Cortex of kidney (tissue), 1 donor: ENCODE measurements around the gene NF2.
"Not testable (repeated sequence)": the region's sequence is repeated elsewhere in the genome, so short reads cannot be mapped to it uniquely, and the experiment has no call there.

Experiments
- DNase-seq: peaks from one replicate; lab custom pipeline; 2025; lab: John Stamatoyannopoulos, UW

NF2 gene

DNA sequence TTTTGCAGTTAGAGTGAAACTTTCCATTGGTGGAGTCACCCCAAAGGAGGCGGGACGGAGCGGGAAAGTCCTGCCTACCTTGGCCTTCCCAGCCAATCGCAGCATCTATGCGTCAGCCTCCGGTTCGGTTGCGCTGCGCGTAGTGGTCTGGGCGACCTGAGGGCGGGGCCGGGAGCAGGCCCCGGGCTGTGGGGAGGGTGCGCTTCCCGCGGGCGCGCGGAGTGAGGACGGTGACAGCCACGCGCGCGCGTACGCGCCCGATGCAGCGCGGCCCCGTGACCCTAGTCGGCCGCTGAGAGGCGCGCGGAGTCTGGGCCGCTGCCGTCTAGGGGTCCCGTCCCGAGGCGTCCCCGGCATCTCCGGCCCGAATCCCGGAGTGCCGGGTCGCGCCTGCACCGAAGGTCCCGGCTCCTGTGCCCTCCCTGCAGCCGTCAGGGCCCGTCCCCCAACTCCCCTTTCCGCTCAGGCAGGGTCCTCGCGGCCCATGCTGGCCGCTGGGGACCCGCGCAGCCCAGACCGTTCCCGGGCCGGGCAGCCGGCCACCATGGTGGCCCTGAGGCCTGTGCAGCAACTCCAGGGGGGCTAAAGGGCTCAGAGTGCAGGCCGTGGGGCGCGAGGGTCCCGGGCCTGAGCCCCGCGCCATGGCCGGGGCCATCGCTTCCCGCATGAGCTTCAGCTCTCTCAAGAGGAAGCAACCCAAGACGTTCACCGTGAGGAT lies at the start of gene NF2:
Gene NF2, plus strand, starts transcription at position 276 of the 718 bp plus-strand sequence. Its CDS starts 366 bp downstream, at position 642.
- DNase-seq: peak; percentile 83

DNA sequence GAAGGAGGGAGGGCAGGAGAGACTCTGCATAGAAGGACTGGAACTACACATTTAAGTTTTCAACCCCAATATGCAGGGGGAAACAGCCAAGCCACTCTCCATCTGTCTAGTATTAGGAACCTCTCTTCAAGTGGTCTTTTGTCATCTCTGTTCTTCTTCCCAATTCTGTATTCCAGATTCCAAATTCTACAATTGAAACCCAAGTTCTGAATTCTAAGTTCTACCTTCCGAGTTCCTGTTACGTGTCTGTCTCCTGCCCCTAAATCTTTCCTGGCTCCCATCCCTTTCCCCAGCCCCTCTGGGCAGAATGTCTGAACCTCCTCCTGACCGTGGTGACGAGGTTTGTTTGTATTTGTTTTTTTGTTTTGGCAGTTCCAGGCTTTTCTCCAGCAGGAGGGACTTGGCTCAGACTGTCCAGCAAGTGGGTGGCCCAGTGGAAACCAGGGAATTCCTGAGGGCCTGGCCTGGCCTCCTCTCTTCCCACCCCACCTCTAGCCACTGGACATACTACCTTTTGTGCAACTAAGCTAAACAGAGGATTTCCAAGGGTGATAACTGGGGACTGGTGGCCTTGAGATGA lies 48.3 kb upstream of the NF2 start:
- DNase-seq: no peak

DNA sequence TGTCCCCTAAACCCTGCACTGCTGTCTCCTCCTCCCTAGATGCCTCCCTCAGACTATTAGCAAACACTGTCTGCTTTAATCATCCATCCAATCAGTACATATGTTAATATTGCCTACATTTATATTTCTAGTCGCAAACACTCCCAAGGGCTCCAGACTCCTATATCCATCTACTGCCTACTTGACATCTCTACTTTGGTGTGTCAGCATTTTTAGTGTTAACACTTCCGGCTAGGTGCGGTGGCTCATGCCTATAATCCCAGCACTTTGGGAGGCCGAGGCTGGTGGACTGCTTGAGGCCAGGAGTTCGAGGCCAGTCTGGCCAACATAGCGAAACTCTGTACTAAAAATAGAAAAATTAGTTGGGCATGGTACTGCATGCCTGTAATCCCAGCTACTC lies 44.4 kb upstream of the NF2 start:
- no peak for DNase-seq

DNA sequence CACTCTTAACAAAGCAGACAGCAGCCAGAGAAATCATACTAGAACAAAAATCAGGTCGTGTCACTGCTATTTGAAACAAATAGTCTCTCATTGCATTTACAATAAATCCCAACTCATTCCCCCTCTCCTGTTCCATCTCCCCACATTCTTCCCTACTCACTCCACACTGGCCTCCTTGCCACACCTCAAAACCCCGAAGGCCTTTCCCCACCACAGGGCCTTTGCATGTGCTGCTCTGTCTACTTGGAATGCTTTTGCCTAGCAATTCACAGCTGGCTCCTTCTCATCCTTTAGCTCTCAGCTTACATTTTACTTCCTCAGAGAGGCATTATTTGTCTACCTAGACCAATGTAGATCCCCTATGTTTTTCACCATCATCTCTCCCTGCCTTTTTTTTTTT lies 43.6 kb upstream of the NF2 start:
- no peak for DNase-seq

DNA sequence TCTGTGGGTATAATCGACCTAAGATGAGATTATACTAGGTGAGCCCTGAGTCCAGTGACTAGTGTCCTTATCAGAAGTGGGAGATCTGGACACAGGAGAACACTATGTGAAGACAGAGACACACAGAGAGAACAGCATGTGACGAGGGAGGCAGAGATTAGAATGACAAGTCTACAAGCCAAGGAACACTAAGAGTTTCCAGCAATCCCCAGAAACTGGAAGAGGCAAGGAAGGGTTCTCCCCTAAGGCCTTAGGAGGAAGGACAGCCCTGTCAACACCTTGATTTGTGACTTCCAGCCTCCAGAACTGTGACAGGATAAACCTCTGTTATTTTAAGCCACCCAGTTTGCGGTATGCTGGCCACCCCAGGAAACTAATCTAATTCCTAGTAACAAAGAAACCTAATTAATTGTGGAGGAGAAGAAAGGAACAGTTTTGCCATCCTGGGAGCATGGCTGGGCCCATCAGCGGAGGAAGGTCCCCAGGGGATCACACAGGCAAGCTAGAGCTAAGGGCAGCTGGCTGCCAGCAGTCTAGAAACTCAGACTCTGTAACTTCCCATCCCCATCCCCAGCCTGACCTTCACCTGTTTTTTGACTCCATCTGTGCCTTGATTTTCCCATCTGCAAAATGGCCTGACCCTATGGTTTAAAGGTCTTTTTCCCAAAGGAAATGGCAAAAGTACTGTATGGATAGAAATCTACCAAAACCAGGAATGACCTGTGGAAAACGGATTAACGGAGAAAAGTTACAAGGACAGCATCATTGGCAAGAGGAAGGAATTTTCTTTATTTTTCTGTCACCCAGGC lies 39.6 kb upstream of the NF2 start:
- no peak for DNase-seq

DNA sequence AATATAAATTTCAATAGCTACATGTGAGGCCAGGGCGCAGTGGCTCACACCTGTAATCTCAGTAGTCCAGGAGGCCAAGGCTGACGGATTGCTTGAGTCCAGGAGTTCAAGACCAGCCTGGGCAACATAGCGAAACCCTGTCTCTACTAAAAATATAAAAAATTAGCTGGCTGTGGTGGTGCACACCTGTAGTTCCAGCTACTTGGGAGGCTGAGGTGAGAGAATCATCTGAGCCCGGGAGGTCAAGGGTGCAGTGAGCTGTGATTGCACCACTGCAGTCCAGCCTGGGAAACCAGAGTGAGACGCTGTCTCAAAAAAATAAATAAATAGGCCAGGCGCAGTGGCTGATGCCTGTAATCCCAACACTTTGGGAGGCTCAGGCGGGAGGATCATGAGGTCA lies 36.9 kb upstream of the NF2 start:
- DNase-seq: not testable (repeated sequence)

DNA sequence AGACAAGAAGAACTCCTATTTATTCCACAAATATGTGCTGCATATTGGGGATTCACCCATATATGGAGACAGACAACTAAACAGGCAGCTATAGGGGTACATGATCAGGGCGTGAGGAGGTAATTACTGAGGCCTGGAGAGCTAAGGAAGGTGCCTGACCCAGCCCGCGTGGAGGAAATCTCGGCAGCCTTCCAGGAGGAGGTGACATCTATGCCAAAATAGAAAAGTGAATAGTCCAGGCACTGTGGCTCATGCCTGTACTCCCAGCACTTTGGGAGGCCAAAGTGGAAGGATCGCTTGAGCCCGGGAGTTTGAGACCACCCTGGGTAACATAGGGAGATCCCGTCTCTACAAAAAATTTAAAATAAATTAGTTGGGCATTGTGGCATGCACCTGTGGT lies 36.1 kb upstream of the NF2 start:
- DNase-seq: no peak

DNA sequence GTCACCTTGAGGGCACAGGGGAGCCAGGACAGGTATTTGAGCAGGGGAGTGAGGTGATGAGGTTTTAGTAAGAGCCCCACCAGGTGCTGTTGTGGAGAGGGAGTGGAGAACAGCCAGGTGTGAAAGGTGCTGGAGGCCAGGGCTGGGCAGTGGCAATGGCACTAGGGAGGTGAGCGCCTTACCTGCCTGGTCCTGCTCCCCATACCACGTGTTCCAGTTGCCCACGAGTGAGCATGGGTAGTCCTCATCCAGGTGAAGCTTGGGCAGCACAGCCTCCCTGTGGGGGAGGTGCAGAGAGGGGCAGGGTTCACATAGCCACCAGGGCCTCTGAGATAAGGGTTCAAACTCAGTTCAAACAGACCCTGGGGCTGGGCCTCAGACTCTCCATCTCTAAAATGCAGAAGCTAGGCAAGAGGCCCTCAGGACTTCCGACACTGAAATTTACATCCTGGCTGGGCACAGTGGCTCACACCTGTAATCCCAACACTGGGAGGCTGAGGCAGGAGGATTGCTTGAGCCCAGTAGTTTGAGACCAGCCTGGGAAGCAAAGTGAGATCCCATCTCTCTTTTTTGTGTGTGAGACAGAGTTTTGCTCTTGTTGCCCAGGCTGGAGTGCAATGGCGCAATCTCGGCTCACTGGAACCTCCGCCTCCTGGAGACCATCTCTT lies 34.3 kb upstream of the NF2 start:
- DNase-seq: no peak

DNA sequence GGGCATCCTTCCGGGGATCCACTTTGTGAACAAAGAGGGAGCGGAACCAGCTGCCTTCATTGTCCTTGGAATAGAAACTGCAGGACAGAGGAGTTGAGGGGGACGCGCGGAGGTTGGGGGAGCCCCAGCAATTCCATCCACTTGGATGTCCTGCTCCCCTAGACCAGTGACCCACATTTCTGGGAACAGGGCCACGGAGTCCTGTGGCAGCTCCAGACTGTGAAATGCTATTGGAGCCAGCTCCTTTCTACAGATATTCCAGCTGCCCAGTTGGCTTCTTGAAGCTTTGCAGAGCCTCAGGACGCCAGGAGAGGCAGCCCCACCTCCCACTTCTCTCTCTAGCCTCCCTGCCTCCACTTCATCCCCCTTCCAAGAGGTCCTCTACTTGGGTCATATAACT lies 33.0 kb upstream of the NF2 start:
- no peak for DNase-seq

DNA sequence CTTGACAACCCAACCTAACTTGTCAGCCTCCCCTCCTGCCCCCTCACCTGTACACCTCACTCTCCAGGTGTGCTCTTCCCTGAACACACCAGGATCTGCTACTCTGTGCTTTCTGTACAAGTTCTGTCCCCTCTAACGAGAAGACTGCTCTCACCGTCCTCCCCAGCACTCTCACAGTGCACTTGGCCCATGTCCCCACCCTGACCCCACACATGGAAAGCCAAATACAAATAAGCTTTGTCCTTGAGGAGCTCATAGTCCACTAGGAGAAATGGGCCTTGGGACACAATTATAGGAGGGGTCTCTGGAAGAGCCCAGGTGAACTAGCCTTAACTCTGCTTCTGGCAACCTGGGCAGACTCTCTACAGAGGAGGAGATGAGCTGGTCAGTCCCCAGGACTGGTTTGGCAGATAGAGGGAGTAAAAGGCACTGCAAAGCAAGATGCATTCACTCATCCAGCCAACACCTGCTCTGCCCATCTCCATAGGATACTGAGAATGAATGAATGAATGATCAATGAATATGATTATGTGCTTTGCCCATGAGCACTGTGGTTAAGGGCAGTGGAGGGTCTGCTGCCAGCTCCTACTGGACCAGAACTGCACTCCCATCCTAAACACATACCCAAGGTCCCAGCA lies 32.4 kb upstream of the NF2 start:
- no peak for DNase-seq

DNA sequence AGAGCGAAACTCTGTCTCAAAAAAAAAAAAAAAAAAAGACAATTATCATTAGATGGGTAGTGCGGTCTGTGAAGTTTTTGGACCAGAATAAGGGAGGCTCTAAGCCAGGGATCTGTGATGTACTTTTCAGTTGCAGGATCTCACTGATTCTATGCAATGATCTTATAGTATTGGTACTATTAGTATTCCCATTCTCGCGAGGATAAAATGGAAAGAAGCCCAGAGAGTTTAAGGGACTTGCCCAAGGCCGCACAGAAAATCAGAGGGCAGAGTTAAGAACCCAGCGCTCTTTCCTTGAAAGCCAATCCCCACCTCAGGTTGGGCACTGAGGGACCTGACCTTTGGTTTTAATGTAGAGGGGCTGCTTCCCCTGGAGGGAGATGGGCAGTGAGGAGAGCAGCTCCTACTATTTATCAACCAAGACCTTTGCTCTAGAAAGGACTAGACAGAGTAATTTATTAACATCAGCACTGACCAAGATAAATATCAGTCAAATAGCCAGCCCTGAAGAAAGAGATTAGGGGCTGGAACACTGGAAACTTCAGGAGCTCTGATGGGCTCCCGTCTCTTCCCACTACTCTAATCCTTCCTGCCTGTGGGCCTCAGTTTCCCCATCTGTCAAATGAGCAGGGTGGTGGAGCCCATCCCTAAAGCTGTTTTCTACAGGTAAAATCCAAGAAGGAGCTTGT lies 28.5 kb upstream of the NF2 start:
- no peak for DNase-seq

DNA sequence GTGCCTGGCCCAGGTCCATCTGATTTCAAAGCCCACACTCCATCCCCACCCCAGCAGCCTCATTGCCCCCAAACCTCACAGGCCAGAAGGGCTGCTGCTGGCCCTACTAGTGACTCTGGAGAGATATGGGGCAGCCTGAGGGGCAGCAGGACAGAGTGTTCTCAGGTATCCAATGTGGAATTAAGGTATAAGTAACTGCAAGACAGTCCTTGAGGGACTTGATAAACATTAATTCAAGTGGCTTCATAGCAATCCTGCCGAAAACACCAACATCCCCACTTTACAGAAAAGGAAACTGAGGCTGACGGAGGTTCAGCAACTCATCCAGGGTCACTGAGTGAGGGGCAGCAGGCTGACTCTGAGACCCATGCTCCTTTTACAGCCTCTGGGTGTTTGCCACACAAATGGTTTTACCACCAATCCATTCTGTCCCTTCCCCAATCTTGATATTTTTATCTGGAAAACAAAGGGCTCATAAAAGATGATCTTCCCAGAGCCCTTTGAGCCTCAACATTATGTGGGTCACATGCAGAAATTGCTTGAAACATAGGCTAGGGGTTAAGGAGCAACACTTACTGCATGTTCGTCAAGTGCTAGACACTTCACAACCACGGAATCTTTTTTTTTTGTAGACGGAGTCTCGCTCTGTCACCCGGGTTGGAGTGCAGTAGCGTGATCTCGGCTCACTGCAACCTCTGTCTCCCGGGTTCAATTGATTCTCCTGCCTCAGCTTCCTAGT lies 24.8 kb upstream of the NF2 start:
- DNase-seq: no peak

DNA sequence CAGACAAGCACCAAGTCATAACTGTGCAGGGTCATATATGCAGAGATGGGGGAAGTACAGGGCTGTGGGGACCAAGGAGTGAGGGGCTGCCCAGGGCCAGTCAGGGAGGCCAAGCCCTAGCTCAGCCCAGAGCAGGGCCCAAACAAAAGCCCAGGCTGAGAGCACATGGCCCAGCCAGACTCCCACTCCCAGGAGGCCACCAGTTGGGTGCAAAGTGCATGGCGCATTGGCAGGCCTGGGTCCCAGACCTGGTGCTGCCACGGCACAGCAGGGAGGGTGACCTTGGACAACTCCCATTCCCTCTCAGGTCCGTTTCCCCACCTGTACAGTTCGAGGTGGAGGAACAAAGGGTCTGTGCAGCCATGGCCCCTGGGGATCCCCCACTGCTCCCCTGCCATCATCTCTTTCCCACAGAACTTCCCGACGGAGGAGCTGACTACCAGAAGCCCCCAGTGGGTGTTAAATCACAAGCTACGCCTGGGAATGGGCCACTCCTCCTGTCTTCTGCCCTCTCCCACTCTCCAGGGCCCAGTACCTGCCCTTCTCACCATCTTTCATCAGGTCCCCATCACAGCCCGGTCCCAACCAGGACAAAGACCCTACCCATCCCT lies 23.1 kb upstream of the NF2 start:
- no peak for DNase-seq

DNA sequence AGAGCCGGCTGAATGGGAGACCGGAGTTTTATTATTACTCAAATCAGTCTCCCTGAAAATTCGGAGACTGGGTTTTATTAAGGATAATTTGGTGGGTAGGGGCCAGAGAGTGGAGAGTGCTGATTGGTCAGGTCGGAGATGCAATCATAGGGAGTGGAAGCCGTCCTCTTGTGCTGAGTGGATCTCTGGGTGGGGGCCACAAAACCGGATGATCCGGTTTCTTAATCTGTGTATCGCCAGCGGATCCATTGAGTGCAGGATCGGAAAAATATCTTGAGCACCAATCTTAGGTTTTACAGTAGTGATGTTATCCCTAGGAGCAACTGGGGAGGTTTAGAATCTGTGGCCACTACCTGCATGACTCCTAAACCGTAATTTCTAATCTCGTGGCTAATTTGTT lies 21.6 kb upstream of the NF2 start:
- DNase-seq: no peak

DNA sequence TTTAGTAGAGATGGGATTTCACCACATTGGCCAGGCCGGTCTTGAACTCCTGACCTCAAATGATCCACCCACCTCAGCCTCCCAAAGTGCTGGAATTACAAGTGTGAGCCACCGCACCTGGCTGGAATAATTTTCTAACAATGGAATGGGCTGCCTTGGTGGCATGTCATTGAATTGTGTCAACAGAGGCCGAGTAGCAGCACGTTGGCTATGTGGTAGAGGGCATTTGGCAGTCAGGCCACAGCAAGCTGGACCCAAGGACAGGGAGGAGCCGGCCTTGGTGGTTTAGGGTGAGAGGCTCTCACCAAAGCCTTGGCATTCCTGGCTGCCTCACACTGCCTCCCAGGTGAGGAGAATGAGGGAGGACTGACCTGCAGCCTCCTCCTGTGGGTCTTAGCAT lies 18.5 kb upstream of the NF2 start:
- no peak for DNase-seq

DNA sequence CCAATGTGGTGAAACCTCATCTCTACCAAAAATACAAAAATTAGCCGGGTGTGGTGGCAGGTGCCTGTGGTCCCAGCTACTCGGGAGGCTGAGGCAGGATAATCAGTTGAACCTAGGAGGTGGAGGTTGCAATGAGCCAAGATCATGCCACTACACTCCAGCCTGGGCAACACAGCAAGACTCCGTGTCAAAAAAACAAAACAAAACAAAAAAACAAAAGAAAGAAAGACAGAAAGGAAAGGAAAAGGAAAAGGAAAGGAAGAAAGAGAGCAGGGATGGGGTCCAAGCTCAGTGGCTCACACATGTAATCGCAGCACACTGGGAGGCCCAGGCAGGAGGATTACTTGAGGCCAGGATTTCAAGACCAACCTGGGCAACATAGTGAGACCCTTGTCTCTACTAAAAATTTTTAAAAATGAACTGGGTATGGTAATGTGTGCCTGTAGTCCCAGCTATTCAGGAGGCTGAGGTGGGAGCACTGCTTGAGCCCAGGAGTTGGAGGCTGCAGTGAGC lies 17.2 kb upstream of the NF2 start:
- DNase-seq: not testable (repeated sequence)

DNA sequence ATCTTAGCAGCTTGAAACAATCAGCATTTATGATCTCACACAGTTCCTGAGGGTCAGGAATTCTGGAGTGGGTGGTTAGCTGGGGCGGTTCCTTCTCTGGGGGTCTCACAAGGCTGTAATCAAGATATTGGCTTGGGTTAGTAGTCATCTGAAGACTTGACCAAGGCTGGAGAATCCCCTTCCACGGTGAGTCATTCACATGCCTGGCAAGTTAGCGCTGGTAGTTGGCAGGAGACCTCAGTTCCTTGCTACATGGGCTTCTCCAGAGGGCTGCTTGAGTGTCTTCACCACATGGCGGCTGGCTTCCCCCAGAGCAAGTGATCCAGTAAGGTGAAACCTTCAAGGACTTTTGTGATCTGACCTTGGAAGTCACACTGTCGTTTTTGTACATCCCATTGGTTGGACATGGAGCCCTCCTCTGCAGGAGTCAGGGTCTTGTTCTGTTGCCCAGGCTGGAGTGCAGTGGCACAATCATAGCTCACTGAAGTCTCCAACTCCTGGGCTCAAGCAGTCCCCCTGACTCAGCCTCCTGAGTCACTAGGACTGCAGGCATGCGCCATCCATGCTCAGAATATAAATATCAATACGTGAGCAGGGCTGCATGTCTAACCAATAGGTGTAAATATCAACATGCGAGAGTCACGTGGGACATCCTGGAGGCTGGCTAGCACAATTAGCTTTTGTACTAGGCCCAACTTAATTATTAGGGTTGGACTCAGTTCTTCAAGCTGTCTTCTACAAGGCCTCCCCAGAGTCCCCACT lies 15.3 kb upstream of the NF2 start:
- DNase-seq: no peak

DNA sequence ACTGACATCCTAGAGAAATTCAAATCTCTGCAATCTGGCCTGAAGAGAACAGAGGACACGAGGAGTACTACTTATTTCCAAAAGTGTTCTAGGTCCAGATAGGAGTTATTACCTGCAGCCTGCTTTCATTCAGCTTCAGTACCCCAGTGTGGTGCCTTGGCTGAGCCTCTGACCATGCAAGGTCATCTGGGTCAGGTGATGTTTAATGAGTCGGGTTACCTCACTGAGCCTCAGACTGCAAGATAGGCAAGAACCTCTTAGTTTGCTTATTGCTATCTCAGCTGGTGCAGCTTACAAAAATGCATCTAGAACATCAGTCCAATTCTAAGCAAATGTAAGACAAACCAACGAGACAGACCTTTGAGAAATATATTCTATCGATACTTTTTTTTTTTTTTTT lies 9.5 kb upstream of the NF2 start:
- DNase-seq: no peak

DNA sequence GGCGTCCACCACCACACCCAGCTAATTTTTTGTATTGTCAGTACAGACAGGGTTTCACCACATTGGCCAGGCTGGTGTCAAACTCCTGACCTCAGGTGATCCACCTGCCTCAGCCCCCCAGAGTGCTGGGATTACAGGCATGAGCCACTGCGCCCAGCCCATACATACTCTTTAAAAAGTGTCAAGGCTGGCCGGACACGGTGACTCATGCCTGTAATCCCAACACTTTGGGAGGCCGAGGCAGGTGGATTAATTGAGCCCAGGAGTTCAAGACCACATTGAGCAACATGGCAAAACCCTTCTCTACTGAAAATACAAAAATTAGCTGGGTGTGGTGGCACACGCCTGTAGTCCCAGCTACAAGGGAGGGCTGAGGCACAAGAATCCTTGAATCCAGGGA lies 9.0 kb upstream of the NF2 start:
- DNase-seq: not testable (repeated sequence)
